ENCODE results near the gene SLMAP.

Gene SLMAP

DNA sequence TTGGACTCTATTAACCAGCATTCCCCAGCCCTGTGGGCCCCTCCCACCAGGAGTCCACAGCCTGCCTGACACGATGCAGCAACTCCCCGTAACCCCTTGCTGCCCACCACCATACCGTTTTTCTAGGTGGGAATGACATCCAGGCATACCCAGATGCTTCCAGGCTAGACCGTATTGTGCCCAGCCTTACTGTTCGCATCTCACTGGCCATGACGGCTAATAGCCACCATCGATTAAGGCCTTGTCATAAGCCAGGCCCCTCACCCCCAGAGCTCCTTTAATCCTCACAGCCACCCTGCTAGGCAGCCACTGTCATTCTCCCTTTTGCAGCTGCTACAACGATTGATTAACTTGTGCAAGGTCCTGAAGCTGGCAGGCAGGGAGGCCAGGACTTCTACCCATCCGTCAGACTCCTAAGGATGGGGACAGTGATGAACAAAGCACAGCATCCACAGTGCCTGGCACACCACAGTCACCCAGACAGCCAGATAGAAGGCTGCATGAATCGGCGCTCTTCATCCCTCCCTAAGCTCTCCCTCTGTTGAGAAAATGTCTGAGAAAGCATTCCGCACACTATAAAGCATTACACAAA is 192.1 kb downstream of the SLMAP start:
- Histone ChIP-seq H3K4me1 (ENCODE audit: control insufficient read depth, insufficient read depth, low read length) (peaks cover 5% of the 10 kb centered on the region; the same call in 1 of the 2 replicates), H3K27ac (ENCODE audit: low read length) (no peak overlapping the region), H3K9me3 (ENCODE audit: control insufficient read depth, insufficient read depth, low read length) (no peaks in the 10 kb centered on the region), H3K36me3 (ENCODE audit: control insufficient read depth, insufficient read depth, low read length) (no peaks in the 10 kb centered on the region), H3K27me3 (ENCODE audit: control insufficient read depth, insufficient read depth, low read length) (no peaks in the 10 kb centered on the region), H3K4me3 (ENCODE audit: low read length) (no peak overlapping the region)
- no CpG with 5 or more reads among the region's 12 CpGs for WGBS (ENCODE audit: insufficient coverage, insufficient read length)
- DNase-seq (ENCODE audit: low read depth, low spot score): no peak

DNA sequence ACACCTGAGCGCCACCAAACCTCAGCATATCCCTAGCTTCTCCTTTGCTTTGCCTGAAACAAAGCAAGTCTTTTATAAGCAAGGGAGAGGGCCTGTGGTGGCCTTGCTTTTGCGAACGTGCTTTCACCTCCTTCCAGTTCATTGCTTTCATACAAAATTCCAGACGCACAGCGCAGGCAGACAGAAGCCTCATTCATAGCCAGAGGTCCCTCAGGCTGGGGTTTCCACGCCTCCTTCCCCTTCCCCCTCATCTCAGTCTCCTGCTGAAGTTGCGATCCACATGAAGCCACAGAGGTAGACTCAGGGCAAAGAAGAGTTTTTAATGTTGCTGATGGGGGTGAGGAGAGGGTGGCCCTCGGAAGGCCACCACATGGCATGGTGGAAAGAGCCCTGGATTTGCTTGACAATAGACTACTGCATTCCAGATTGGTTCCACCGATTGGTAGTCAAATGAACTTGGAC is 192.7 kb downstream of the SLMAP start:
- Histone ChIP-seq H3K27me3 (ENCODE audit: control insufficient read depth, insufficient read depth, low read length) (no peaks in the 10 kb centered on the region), H3K36me3 (ENCODE audit: control insufficient read depth, insufficient read depth, low read length) (no peaks in the 10 kb centered on the region), H3K9me3 (ENCODE audit: control insufficient read depth, insufficient read depth, low read length) (no peaks in the 10 kb centered on the region), H3K4me3 (ENCODE audit: low read length) (no peak overlapping the region), H3K27ac (ENCODE audit: low read length) (no peak overlapping the region), H3K4me1 (ENCODE audit: control insufficient read depth, insufficient read depth, low read length) (peaks cover 5% of the 10 kb centered on the region; the same call in 1 of the 2 replicates)
- DNase-seq (ENCODE audit: low read depth, low spot score): no peak
- no CpG with 5 or more reads among the region's 9 CpGs for WGBS (ENCODE audit: insufficient coverage, insufficient read length)

DNA sequence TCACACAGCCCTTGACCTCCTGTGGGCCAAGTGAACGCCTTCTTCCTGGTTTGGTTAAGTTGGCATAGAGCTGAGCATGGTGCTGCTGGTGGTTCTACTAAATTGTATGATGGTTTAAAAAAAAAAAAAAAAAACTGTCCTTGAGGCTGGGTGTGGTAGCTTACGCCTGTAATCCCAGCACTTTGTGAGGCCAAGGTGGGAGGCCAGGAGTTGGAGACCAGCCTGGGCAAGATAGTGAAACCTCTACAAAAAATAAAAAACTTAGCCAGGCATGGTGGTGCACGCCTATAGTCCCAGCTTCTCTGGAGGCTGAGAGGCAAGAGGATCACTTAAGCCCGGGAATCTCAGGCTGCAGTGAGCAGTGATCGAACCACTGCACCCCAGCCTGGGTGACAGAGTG is 193.2 kb downstream of the SLMAP start:
- peaks cover 5% of the 10 kb centered on the region; the same call in 1 of the 2 replicates for H3K4me1 ChIP-seq (ENCODE audit: control insufficient read depth, insufficient read depth, low read length)
- no peak overlapping the region for H3K4me3 ChIP-seq (ENCODE audit: low read length)
- DNase-seq (ENCODE audit: low read depth, low spot score): no peak
- H3K36me3 ChIP-seq (ENCODE audit: control insufficient read depth, insufficient read depth, low read length): no peaks in the 10 kb centered on the region
- H3K27ac ChIP-seq (ENCODE audit: low read length): no peak overlapping the region
- no CpG with 5 or more reads among the region's 5 CpGs for WGBS (ENCODE audit: insufficient coverage, insufficient read length)
- H3K9me3 ChIP-seq (ENCODE audit: control insufficient read depth, insufficient read depth, low read length): no peaks in the 10 kb centered on the region
- H3K27me3 ChIP-seq (ENCODE audit: control insufficient read depth, insufficient read depth, low read length): no peaks in the 10 kb centered on the region

DNA sequence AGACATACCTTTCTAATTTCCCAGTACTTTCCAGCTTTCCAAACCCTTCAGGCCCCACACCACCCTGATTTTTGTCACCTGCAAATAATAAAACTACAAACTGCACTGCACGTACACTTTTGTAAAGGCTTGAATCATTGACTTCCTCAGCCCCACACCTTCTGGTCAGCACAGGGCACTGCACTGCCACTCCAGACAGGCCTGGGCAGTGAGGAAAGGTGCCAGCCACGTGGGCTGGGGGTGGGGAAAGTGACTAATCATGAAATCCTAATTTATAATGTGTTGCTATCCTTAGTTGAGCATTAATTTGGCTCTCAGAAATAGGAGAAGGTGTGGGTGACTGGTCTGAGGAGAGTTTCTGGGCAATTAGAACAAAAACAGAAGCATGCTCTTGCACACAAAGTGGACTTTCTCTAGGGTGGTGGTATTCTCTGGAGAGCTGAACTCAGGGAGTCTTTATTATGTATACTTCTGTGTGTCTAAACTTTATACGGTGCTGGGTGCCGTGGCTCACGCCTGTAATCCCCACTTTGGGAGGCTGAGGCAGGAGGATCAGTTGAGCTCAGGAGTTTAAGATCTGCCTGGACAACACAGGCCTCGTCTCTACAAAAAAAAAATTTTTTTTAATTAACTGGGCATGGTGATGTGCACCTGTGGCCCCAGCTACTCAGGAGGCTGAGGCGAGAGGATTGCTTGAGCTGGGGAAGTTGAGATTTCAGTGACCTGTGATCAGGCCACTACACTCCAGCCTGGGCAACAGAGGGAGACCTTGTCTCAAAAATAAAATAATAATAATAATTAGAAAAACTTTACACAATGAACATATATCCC is 193.9 kb downstream of the SLMAP start:
- no peaks in the 10 kb centered on the region for H3K27me3 ChIP-seq (ENCODE audit: control insufficient read depth, insufficient read depth, low read length)
- peaks cover 5% of the 10 kb centered on the region; the same call in 1 of the 2 replicates for H3K4me1 ChIP-seq (ENCODE audit: control insufficient read depth, insufficient read depth, low read length)
- H3K9me3 ChIP-seq (ENCODE audit: control insufficient read depth, insufficient read depth, low read length): no peaks in the 10 kb centered on the region
- H3K4me3 ChIP-seq (ENCODE audit: low read length): no peak overlapping the region
- no CpG with 5 or more reads among the region's 7 CpGs for WGBS (ENCODE audit: insufficient coverage, insufficient read length)
- no peak overlapping the region for H3K27ac ChIP-seq (ENCODE audit: low read length)
- no peak for DNase-seq (ENCODE audit: low read depth, low spot score)
- H3K36me3 ChIP-seq (ENCODE audit: control insufficient read depth, insufficient read depth, low read length): no peaks in the 10 kb centered on the region

DNA sequence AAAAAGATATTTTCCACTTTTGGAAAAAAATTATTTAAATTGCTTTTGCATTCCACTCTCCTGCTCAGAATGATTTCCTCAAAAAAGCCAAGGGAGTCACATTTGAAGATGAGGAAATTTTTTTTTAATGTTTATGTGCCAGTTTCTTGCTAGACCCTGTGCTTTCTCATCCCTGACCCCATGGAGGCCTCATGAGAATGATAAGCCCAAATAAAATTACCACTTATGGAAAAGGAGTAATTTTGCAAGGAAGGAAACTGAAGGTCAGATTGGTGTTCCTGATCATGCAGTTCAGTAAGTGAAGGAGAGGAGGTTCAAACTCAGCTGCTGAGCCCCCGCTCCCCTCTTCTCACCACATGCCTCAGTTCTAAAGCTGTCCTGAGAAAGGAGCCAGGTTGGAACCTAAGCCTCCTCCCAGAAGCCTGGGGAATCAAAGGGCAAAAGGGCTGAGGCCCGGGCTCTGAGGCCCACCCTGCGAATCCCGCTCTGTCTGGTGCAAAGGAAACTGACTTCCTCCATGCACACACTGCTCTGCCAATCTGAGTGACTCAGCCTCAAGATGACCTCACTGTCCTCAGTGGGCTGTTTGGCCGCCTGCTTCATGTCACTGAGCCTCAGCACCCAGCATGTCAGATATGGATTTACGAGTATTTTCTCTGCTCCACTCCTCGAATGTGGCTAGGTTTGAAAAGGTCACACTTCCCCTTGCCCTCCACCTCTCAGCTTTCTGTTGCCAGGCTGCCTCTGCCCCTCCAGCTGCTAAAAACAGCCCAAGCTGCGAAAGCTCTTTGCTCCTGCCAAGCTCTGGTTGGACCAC is 195.2 kb downstream of the SLMAP start:
- H3K27ac ChIP-seq (ENCODE audit: low read length): no peak overlapping the region
- no peak for DNase-seq (ENCODE audit: low read depth, low spot score)
- H3K27me3 ChIP-seq (ENCODE audit: control insufficient read depth, insufficient read depth, low read length): no peaks in the 10 kb centered on the region
- no peaks in the 10 kb centered on the region for H3K9me3 ChIP-seq (ENCODE audit: control insufficient read depth, insufficient read depth, low read length)
- peaks cover 5% of the 10 kb centered on the region; the same call in 1 of the 2 replicates for H3K4me1 ChIP-seq (ENCODE audit: control insufficient read depth, insufficient read depth, low read length)
- H3K4me3 ChIP-seq (ENCODE audit: low read length): no peak overlapping the region
- H3K36me3 ChIP-seq (ENCODE audit: control insufficient read depth, insufficient read depth, low read length): no peaks in the 10 kb centered on the region
- whole genome bisulfite sequencing (ENCODE audit: insufficient coverage, insufficient read length): no CpG with 5 or more reads among the region's 8 CpGs

DNA sequence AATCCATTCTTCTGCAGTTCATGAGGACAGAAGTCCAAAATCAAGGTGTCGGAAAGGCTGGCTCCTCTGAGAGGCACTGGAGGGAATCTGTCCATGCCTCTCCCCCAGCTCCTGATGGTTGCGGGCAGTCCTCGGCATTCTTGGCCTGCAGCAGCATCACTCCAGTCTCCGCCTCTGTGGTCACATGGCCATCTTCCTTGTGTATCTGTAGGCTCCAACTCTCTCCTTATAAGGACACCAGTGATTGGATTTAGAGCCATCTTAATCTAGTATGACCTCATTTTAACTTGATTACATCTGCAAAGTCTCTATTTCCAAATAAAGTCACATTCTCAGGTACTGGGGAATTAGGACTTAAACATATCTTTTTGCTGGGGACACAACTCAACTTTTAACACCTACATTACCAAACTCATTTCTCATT is 196.1 kb downstream of the SLMAP start:
- Histone ChIP-seq H3K36me3 (ENCODE audit: control insufficient read depth, insufficient read depth, low read length) (no peaks in the 10 kb centered on the region), H3K27ac (ENCODE audit: low read length) (no peak overlapping the region), H3K4me1 (ENCODE audit: control insufficient read depth, insufficient read depth, low read length) (peaks cover 5% of the 10 kb centered on the region; the same call in 1 of the 2 replicates), H3K4me3 (ENCODE audit: low read length) (no peak overlapping the region), H3K9me3 (ENCODE audit: control insufficient read depth, insufficient read depth, low read length) (no peaks in the 10 kb centered on the region), H3K27me3 (ENCODE audit: control insufficient read depth, insufficient read depth, low read length) (no peaks in the 10 kb centered on the region)
- WGBS (ENCODE audit: insufficient coverage, insufficient read length): no CpG with 5 or more reads among the region's 4 CpGs
- DNase-seq (ENCODE audit: low read depth, low spot score): no peak

DNA sequence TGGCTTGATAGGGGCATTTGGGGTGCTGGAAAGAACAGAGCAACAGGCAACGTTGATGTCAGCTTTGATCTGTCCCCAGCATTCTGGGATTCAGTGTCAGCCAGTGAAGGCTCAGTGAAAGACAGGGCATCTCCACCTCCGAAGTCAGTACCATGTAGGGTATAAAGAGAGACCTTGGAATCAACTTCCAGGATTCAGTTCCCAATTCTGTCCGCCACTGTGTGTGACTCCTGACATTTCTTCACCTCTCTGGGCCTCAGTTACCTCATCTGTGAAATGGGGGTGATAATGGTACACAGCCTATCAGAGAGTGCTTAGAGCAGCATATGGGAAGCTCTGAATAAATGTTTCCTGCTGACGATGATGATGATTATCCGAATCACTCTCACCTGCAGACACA is 196.5 kb downstream of the SLMAP start:
- Histone ChIP-seq H3K36me3 (ENCODE audit: control insufficient read depth, insufficient read depth, low read length) (no peaks in the 10 kb centered on the region), H3K4me1 (ENCODE audit: control insufficient read depth, insufficient read depth, low read length) (peaks cover 5% of the 10 kb centered on the region; the same call in 1 of the 2 replicates), H3K27me3 (ENCODE audit: control insufficient read depth, insufficient read depth, low read length) (no peaks in the 10 kb centered on the region), H3K27ac (ENCODE audit: low read length) (no peak overlapping the region), H3K9me3 (ENCODE audit: control insufficient read depth, insufficient read depth, low read length) (no peaks in the 10 kb centered on the region), H3K4me3 (ENCODE audit: low read length) (no peak overlapping the region)
- no peak for DNase-seq (ENCODE audit: low read depth, low spot score)
- WGBS (ENCODE audit: insufficient coverage, insufficient read length): no CpG with 5 or more reads among the region's 5 CpGs

DNA sequence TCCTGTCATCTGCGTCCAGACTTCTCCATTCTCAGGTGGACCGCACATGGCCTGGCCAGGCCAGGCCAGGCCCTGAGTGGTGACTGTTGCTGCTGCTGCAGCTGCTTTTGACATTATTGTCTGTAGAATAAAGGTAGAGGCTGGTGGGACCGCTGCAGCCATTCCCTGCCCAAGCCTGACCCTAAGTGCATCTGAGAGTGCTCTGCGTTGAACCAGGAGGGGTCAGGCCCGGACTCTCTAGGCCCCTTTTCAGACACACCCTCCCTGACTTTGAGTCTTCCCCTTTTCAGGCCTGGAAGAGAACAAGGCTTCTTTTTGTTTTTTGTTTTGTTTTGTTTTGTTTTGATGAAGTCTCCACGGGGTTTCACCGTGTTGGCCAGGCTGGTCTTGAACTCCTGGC is 197.5 kb downstream of the SLMAP start:
- Histone ChIP-seq H3K4me1 (ENCODE audit: control insufficient read depth, insufficient read depth, low read length) (peaks cover 5% of the 10 kb centered on the region; the same call in 1 of the 2 replicates), H3K36me3 (ENCODE audit: control insufficient read depth, insufficient read depth, low read length) (no peaks in the 10 kb centered on the region), H3K9me3 (ENCODE audit: control insufficient read depth, insufficient read depth, low read length) (no peaks in the 10 kb centered on the region), H3K27ac (ENCODE audit: low read length) (no peak overlapping the region), H3K27me3 (ENCODE audit: control insufficient read depth, insufficient read depth, low read length) (no peaks in the 10 kb centered on the region), H3K4me3 (ENCODE audit: low read length) (no peak overlapping the region)
- no peak for DNase-seq (ENCODE audit: low read depth, low spot score)
- WGBS (ENCODE audit: insufficient coverage, insufficient read length): no CpG with 5 or more reads among the region's 7 CpGs

DNA sequence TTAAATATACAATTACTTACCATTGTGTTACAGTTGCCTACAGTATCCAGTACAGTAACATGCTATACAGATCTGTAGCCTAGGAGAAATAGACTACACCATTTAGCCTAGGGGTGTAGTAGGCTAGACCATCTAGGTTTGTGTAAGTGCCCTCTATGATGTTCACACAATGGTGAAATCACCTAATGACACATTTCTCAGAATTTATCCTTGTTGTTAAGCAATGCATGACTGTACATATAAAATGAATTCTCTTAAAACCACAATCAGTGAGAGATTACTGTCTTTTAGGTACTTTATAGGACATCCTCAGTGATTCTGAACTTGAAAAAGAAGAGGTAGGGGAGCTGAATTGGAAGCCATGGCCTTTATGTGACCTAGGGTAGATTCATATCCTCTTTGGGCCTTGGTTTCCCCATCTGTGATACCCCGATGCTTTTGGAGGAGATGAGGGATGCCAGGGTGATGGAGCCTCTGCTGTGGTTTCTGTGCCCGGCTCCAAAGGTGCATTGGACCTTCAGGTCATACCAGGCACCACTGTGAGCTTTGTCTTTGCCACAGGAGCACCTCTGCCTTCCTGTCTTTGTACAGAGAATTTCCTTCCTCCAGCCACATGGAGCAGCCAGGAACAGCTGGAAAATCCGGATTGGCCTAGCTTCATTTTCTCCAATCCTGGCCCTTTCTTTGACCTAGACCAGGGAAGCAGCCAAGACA is 200.2 kb downstream of the SLMAP start:
- no CpG with 5 or more reads among the region's 3 CpGs for WGBS (ENCODE audit: insufficient coverage, insufficient read length)
- Histone ChIP-seq H3K4me1 (ENCODE audit: control insufficient read depth, insufficient read depth, low read length) (peaks cover 1% of the 10 kb centered on the region; the same call in 1 of the 2 replicates), H3K27me3 (ENCODE audit: control insufficient read depth, insufficient read depth, low read length) (no peaks in the 10 kb centered on the region), H3K9me3 (ENCODE audit: control insufficient read depth, insufficient read depth, low read length) (no peaks in the 10 kb centered on the region), H3K27ac (ENCODE audit: low read length) (no peak overlapping the region), H3K4me3 (ENCODE audit: low read length) (no peak overlapping the region), H3K36me3 (ENCODE audit: control insufficient read depth, insufficient read depth, low read length) (no peaks in the 10 kb centered on the region)
- DNase-seq (ENCODE audit: low read depth, low spot score): no peak

DNA sequence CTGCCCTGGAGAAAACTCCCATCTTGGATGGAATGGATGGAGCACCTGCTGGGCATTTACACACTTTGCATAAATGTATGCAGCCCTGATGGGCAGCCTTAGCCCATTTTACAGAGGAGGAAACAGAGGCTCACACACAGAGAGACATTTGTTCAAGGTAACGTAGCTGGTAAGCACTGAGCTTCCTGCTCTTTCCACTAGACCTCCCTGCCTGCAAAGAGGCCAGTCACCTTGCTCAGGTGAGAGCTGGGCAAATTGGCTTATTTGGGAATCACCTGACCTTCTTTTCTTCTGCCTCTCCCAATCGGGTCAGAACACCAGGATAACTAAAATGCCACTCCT is 200.7 kb downstream of the SLMAP start:
- Histone ChIP-seq H3K4me1 (ENCODE audit: control insufficient read depth, insufficient read depth, low read length) (peaks cover 1% of the 10 kb centered on the region; the same call in 1 of the 2 replicates), H3K9me3 (ENCODE audit: control insufficient read depth, insufficient read depth, low read length) (no peaks in the 10 kb centered on the region), H3K27me3 (ENCODE audit: control insufficient read depth, insufficient read depth, low read length) (no peaks in the 10 kb centered on the region), H3K27ac (ENCODE audit: low read length) (no peak overlapping the region), H3K4me3 (ENCODE audit: low read length) (no peak overlapping the region), H3K36me3 (ENCODE audit: control insufficient read depth, insufficient read depth, low read length) (no peaks in the 10 kb centered on the region)
- DNase-seq (ENCODE audit: low read depth, low spot score): no peak
- WGBS (ENCODE audit: insufficient coverage, insufficient read length): no CpG with 5 or more reads among the region's 2 CpGs

Data from iPS DF 6.9 (cell line).